ENCODE measurements around the gene SAMD8. TPM values are rescaled to one million over a fixed set of nuclear protein-coding genes. Genes with fewer than 3 reads are reported as not detected.
A peak's percentile ranks its signal among the peaks of the same experiment; 100 is the strongest.

SAMD8 gene
- total and polyA plus RNA-seq, 2 of the 8 experiments (the other 6 are each of a cell fraction or from before 2014, with no cell fraction given): 11.7 to 20.9 TPM

DNA sequence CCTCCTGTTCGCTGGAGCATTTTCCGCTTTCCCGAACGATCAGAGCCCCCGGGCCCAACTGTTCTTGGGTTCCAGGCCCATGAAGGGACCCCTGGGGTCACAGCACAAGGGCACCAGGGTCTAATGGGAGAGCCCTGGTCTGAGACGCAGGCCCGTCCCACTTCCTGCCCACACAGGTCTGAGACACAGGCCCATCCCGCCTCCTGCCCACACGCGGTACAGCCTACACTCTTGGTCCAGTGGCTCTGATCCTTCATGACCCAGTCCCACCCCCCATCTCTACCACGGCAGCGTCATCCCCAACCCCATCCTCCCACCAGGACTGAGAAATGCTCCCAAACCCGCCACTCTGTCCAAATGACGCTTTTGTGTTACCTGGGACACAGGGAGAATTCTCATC lies 38.7 kb upstream of the SAMD8 start:
- DNase-seq (ENCODE audit: low read depth in 1 of 2, low spot score in 2 of 2) (no peak), FAIRE-seq (no peak)
- no peaks in the 10 kb centered on the region for H3K79me2 ChIP-seq (ENCODE audit: control insufficient read depth in 1 of 2, insufficient read depth in 2 of 2, low read length in 2 of 2)
- H2BK120ac ChIP-seq (replicated peaks; ENCODE audit: low read depth, low read length): no peak overlapping the region
- ChIA-PET POLR2A (ENCODE audit: partially characterized antibody) (no interaction called here), CTCF (ENCODE audit: partially characterized antibody) (interaction anchor here (0.7 to 1.2 kb wide), 4 partner anchors 14 to 34 kb away, joined by 3 to 5 read pairs (median 4); no protein-coding TSS in a partner anchor)
- no peaks in the 10 kb centered on the region for H3K23me2 ChIP-seq (ENCODE audit: low read depth, low read length)
- H2BK5ac ChIP-seq (ENCODE audit: low read depth, low read length): no peak overlapping the region
- no peaks in the 10 kb centered on the region for H3K36me3 ChIP-seq (ENCODE audit: control insufficient read depth in 2 of 4, insufficient read depth in 4 of 4, low read length in 3 of 4)
- H4K5ac ChIP-seq (ENCODE audit: insufficient read length, low read depth, low read length): no peak overlapping the region
- peaks cover 0 to 10% (median 2%) of the 10 kb centered on the region in 4 experiments; a peak in 3 of 7 replicates for H3K4me1 ChIP-seq (replicated peaks in 1 of 4; ENCODE audit: control insufficient read depth in 3 of 4, insufficient read depth in 4 of 4, low read length in 3 of 4)
- H4K91ac ChIP-seq (replicated peaks; ENCODE audit: insufficient read length, low read length): no peak overlapping the region
- no peaks in the 10 kb centered on the region for H4K20me1 ChIP-seq (replicated peaks in 1 of 2; ENCODE audit: control insufficient read depth in 1 of 2, insufficient read depth in 2 of 2, low read length in 2 of 2)
- no peak overlapping the region for H3K9ac ChIP-seq (replicated peaks in 1 of 4; ENCODE audit: extremely low read depth in 1 of 4, low read depth in 3 of 4, low read length in 3 of 4)
- H3K23ac ChIP-seq (ENCODE audit: insufficient read length): no peak overlapping the region
- no peak overlapping the region for H3K56ac ChIP-seq (replicated peaks; ENCODE audit: insufficient read length, low read depth, low read length)
- no peaks in the 10 kb centered on the region for H3K27me3 ChIP-seq (replicated peaks in 1 of 4; ENCODE audit: control insufficient read depth in 3 of 4, extremely low read depth in 1 of 4, insufficient read depth in 3 of 4, low read length in 3 of 4)
- H2BK12ac ChIP-seq (ENCODE audit: low read depth, low read length): peak overlapping the region; percentile 33; the same call in 1 of the 2 replicates
- no peak overlapping the region for H3K27ac ChIP-seq (ENCODE audit: low read depth, low read length)
- H3K9me3 ChIP-seq (ENCODE audit: insufficient read depth in 2 of 2, low read depth in 1 of 2, low read length in 1 of 2): no peaks in the 10 kb centered on the region
- H2AFZ ChIP-seq (ENCODE audit: low read length): no peak overlapping the region
- no peak overlapping the region for H3K14ac ChIP-seq (ENCODE audit: insufficient read length)
- no peak overlapping the region for H2BK15ac ChIP-seq (ENCODE audit: low read length)
- H2BK20ac ChIP-seq (ENCODE audit: low read length): no peak overlapping the region
- WGBS, 2 experiments (ENCODE audit: extremely low coverage in 1 of 2, insufficient coverage in 1 of 2, insufficient read length in 1 of 2, insufficient replicate concordance in 2 of 2, low coverage in 1 of 2, low lambda C conversion rate in 2 of 2, missing lambda C conversion rate in 1 of 2): 93% methylated on average over 9 of the region's 14 CpGs; no CpG with 5 or more reads in 1 of the 2 experiments
- no peaks in the 10 kb centered on the region for H3K79me1 ChIP-seq (ENCODE audit: low read depth, low read length)
- no peak overlapping the region for H3K4ac ChIP-seq (replicated peaks; ENCODE audit: insufficient read length, low read depth, low read length)
- H4K8ac ChIP-seq (ENCODE audit: extremely low read depth, insufficient read depth, low read length): no peak overlapping the region
- no peak overlapping the region for H3K4me3 ChIP-seq (ENCODE audit: extremely low read depth in 1 of 4, insufficient read depth in 2 of 4, low read depth in 3 of 4, low read length in 4 of 4)
- H3K4me2 ChIP-seq (ENCODE audit: insufficient read depth in 1 of 2, low read depth in 2 of 2, low read length in 2 of 2): no peak overlapping the region
- H3K18ac ChIP-seq (ENCODE audit: extremely low read depth, low read length): no peak overlapping the region
- no peak overlapping the region for H2AK5ac ChIP-seq (ENCODE audit: low read depth, low read length)
- TF ChIP-seq SUZ12 (IDR thresholded peaks at IDR 0.05; ENCODE audit: low read length): no peak
- no peak for TF ChIP-seq BCL11A (IDR thresholded peaks at IDR 0.05; ENCODE audit: low read depth in 2 of 2, low read length in 2 of 2)
- no peak for TF ChIP-seq POLR2A (IDR thresholded peaks at IDR 0.05; ENCODE audit: control extremely low read depth in 1 of 2, low read depth in 2 of 2, low read length in 2 of 2)
- no peak for TF ChIP-seq MAFK (IDR thresholded peaks at IDR 0.05; ENCODE audit: low read depth, low read length)
- no peak for TF ChIP-seq BRCA1 (IDR thresholded peaks at IDR 0.05; ENCODE audit: low read depth, low read length)
- no peak for TF ChIP-seq RXRA (IDR thresholded peaks at IDR 0.05; ENCODE audit: insufficient read depth, low read depth, low read length)
- no peak for TF ChIP-seq CHD1 (IDR thresholded peaks at IDR 0.05; ENCODE audit: low read depth, low read length)
- no peak for TF ChIP-seq TAF7 (optimal IDR thresholded peaks at IDR 0.05; ENCODE audit: borderline replicate concordance, low read depth, low read length)

Data from H1 (cell line).